ENCODE results near the gene PPP1R13L.

The PPP1R13L gene

DNA sequence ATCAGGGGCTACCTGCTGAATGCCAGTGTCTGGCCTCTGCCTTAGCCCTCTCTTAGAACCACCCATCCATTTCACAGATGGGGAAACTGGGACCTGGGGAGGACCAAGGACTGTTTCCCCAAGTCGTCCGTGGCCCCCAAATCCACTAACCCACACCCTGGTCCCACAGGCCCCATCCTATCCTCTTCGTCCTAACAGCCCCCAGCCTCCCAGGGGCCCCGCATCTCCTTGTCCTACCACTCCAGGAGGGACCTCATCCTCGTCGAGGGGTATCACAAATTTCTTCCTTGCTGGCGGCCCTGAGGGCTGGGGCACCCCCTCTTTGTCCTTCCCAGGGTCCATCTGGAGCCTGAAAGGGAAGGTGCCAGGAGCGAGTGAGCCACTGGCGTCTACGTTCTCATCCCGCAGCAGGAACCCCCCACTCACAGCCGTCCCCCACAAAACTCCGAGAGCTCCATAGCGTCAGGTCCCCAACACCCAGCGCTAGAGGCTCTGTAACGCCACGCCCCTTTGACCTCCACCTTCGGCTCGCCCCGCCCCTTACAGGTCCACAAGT, 18.2 kb upstream of the PPP1R13L start:
- TF ChIP-seq, protein P1, sequence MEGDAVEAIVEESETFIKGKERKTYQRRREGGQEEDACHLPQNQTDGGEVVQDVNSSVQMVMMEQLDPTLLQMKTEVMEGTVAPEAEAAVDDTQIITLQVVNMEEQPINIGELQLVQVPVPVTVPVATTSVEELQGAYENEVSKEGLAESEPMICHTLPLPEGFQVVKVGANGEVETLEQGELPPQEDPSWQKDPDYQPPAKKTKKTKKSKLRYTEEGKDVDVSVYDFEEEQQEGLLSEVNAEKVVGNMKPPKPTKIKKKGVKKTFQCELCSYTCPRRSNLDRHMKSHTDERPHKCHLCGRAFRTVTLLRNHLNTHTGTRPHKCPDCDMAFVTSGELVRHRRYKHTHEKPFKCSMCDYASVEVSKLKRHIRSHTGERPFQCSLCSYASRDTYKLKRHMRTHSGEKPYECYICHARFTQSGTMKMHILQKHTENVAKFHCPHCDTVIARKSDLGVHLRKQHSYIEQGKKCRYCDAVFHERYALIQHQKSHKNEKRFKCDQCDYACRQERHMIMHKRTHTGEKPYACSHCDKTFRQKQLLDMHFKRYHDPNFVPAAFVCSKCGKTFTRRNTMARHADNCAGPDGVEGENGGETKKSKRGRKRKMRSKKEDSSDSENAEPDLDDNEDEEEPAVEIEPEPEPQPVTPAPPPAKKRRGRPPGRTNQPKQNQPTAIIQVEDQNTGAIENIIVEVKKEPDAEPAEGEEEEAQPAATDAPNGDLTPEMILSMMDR (IDR thresholded peaks at IDR 0.05; ENCODE audit: extremely low read depth, insufficient read depth, missing control alignments), result no peak
- in situ Hi-C loops (cut with MboI; ENCODE audit: low pct_unique_long_range_greater_than_20kb, low sequenced_read_pairs, unreplicated experiment), result no loop called here
- DNase-seq (ENCODE audit: low spot score), result no peak

DNA sequence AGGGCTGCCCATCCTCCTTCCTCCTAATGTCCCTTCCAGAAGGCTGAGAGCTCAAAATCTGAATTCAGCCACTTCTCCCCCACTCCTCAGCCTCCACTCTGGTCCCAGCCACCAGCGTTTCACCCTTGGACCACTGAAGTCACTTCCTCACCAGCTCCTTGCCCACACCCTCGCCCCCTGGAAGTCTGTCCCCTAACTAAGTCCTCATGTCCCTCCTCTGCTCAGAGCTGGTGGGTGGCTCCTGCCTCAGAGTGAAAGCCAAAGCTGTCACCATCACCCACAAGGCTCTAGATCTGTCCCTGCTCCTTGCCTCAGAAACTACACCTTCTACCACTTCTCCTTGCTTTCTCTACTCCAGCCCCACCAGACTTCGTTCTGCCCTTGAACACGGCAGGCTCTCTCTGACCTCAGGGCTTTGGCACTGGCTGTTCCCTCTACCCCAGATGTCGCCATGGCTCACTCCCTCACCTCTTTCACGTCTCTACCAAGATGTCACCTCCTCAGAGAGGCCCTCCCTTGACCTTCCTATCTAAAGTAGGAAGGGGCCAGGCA, 17.2 kb upstream of the PPP1R13L start:
- in situ Hi-C loops (cut with MboI; ENCODE audit: low pct_unique_long_range_greater_than_20kb, low sequenced_read_pairs, unreplicated experiment), result no loop called here
- TF ChIP-seq, protein P1 (IDR thresholded peaks at IDR 0.05; ENCODE audit: extremely low read depth, insufficient read depth, missing control alignments), result no peak
- DNase-seq (ENCODE audit: low spot score), result no peak

DNA sequence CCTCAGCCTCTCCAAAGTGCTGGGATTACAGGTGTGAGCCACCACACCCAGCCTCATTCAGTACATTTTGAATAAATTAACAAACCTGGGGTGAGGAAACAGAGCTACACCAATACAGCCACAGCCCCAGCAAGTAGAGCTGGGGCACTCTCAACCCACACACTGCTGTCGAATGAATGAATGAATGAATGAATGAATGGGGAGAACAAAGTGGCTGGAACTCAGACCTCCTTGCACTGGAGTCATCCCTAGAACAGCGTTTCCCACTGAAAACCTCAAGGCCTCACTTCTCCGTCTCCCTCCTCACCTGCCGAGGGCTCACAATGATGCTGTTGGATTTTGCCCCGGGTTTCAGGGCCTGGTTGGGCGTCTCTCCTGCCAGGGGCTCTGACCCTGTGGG, 16.0 kb upstream of the PPP1R13L start:
- in situ Hi-C loops (cut with MboI; ENCODE audit: low pct_unique_long_range_greater_than_20kb, low sequenced_read_pairs, unreplicated experiment), result no loop called here
- TF ChIP-seq, protein P1 (IDR thresholded peaks at IDR 0.05; ENCODE audit: extremely low read depth, insufficient read depth, missing control alignments), result no peak

DNA sequence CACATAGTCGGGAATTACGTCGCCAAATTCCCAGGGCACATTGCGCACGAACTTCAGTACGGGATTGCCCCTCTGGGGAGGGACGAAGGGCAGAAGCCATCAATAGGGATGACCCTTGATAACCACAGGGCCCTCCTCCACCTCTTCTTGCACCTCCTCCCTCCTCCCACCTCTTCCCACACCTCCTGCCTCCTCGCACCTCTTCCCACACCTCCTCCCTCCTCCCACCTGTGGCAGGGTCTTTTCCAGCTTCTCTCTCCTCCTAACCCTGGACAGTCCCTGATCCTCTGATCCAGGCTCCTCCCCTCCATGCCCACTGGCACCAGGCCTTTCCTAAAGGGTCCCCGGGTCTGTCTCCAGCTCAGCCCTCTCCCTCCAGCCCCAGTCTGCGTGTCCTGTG, 15.5 kb upstream of the PPP1R13L start:
- TF ChIP-seq, protein P1 (IDR thresholded peaks at IDR 0.05; ENCODE audit: extremely low read depth, insufficient read depth, missing control alignments), result no peak
- no peak for DNase-seq (ENCODE audit: low spot score)
- in situ Hi-C loops (cut with MboI; ENCODE audit: low pct_unique_long_range_greater_than_20kb, low sequenced_read_pairs, unreplicated experiment), result no loop called here

More for the DNA sequence above, 16.0 kb upstream of the PPP1R13L start:
- no peak for DNase-seq (ENCODE audit: low spot score)

DNA sequence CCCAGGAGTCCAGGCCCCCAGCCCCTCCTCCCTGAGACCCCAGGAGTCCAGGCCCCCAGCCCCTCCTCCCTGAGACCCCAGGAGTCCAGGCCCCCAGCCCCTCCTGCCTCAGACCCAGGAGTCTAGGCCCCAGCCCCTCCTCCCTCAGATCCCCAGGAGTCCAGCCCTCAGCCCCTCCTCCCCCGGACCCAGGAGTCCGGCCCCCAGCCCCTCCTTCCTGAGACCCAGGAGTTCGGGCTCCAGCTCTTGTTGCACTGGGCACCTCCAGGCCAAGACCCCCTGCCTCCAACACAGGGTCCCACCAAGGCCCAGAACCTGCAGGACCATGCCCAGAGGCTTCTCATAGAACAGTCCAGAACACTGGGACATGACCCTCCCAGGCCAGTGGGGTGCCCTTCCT, 15.0 kb upstream of the PPP1R13L start:
- in situ Hi-C loops (cut with MboI; ENCODE audit: low pct_unique_long_range_greater_than_20kb, low sequenced_read_pairs, unreplicated experiment), result no loop called here
- DNase-seq (ENCODE audit: low spot score), result no peak
- TF ChIP-seq, protein P1 (IDR thresholded peaks at IDR 0.05; ENCODE audit: extremely low read depth, insufficient read depth, missing control alignments), result no peak

DNA sequence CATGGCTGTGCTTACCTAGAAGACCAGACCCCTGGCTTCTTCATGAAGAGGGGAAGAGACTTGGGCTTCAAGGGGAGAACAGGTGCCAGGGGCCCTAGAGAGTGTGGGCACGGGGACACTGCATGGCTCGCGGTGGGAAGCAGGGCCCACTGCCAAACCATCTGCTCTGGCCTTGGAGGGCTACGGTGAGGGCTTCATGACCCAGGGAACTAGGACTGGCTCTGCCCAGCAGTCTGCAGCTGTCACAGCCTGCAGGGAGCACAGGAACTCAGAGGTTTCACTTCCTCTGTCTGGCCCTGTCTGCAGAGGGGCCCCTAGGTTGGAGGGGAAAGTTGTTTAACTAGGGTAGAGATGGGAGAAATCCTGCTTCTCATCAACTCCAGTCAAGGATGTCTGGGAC, 14.5 kb upstream of the PPP1R13L start:
- in situ Hi-C loops (cut with MboI; ENCODE audit: low pct_unique_long_range_greater_than_20kb, low sequenced_read_pairs, unreplicated experiment), result no loop called here
- peak; percentile 81 for DNase-seq (ENCODE audit: low spot score)
- TF ChIP-seq, protein P1 (IDR thresholded peaks at IDR 0.05; ENCODE audit: extremely low read depth, insufficient read depth, missing control alignments), result no peak
